HCT116 (cell line): Measurements from ENCODE around the gene MXD3.

Experiments used
- ATF3 ChIP-seq: IDR thresholded peaks from 2 replicates; pipeline ENCODE4 v1.6.1; 2012
- CBX3 ChIP-seq: IDR thresholded peaks from 2 replicates; pipeline ENCODE4 v1.6.1; 2012; ENCODE audit warnings: low read depth
- CEBPB ChIP-seq: IDR thresholded peaks from 2 replicates; pipeline ENCODE4 v1.6.1; 2012; ENCODE audit warnings: low read depth
- CTCF ChIP-seq, 3 experiments: fragments of 200-600 bp in 1 of 3; sonication (generic) in 1 of 3; IDR thresholded peaks in 2 of 3; conservative IDR thresholded peaks in 1 of 3; 2 replicates each; pipeline ENCODE4 v1.5.1; 2012 to 2017; ENCODE audit warnings: low read depth in 2 of 3, low read length in 2 of 3, antibody characterized with exemption in 1 of 3, borderline replicate concordance in 1 of 3, control low read depth in 1 of 3, mild to moderate bottlenecking in 1 of 3, mixed read lengths in 1 of 3, mixed run types in 1 of 3, moderate library complexity in 1 of 3; ENCODE audit not compliant: insufficient read depth in 1 of 3
- EGR1 ChIP-seq: IDR thresholded peaks from 2 replicates; pipeline ENCODE4 v1.6.1; 2012; ENCODE audit warnings: low read depth
- EZH2phosphoT487 ChIP-seq: fragments of 200-600 bp; IDR thresholded peaks from 2 replicates; pipeline ENCODE4 v1.6.1; 2018; ENCODE audit warnings: antibody characterized with exemption, borderline replicate concordance
- JUND ChIP-seq: IDR thresholded peaks from 2 replicates; pipeline ENCODE4 v1.6.1; 2012
- MAX ChIP-seq: IDR thresholded peaks from 2 replicates; pipeline ENCODE4 v1.6.1; 2012
- POLR2A ChIP-seq: IDR thresholded peaks from 2 replicates; pipeline ENCODE4 v1.7.0; 2011; ENCODE audit warnings: borderline replicate concordance; ENCODE audit not compliant: insufficient read depth, insufficient read length; ENCODE audit errors: extremely low read depth
- POLR2AphosphoS5 ChIP-seq: IDR thresholded peaks from 2 replicates; pipeline ENCODE4 v1.6.1; 2011; ENCODE audit warnings: mild to moderate bottlenecking, low read depth, low read length, moderate library complexity
- SP1 ChIP-seq: IDR thresholded peaks from 2 replicates; pipeline ENCODE4 v1.6.1; 2012; ENCODE audit warnings: low read depth
- SRF ChIP-seq: IDR thresholded peaks from 2 replicates; pipeline ENCODE4 v1.6.1; 2012; ENCODE audit warnings: low read depth
- TCF7L2 ChIP-seq: IDR thresholded peaks from 2 replicates; pipeline ENCODE4 v1.7.0; 2011; ENCODE audit warnings: borderline replicate concordance, inconsistent platforms; ENCODE audit not compliant: insufficient read depth, insufficient read length; ENCODE audit errors: extremely low read depth
- ZNF274 ChIP-seq: fragments of 200-500 bp; sonication (Bioruptor generic); IDR thresholded peaks from 2 replicates; pipeline ENCODE4 v1.6.1; 2014; ENCODE audit warnings: mild to moderate bottlenecking, low read depth, low read length, inconsistent platforms

- TF ChIP-seq CTCF (IDR thresholded peaks at IDR 0.05 in 2 of 3, conservative IDR thresholded peaks at IDR 0.05 in 1 of 3; ENCODE audit: borderline replicate concordance in 1 of 3, insufficient read depth in 1 of 3, low read depth in 2 of 3, low read length in 2 of 3), result no peak
- TF ChIP-seq POLR2AphosphoS5, result no peak
- no peak for TF ChIP-seq JUND
- TF ChIP-seq POLR2A, result no peak
- no peak for TF ChIP-seq EGR1
- TF ChIP-seq SP1, result no peak
- no peak for TF ChIP-seq MAX
- no peak for TF ChIP-seq CEBPB
- no peak for TF ChIP-seq TCF7L2
- no peak for TF ChIP-seq ZNF274
- TF ChIP-seq SRF, result no peak
- TF ChIP-seq ATF3, result no peak
- TF ChIP-seq CBX3, result no peak
- TF ChIP-seq EZH2phosphoT487, result no peak
These were observed 14.2 kb upstream of the MXD3 start for GRCh38 chr5:177325868-177326381.
